HEK293 (cell line): ENCODE measurements around the gene C19orf73.
A peak's percentile ranks its signal among the peaks of the same experiment; 100 is the strongest.
"Not testable (repeated sequence)": the region's sequence is repeated elsewhere in the genome, so short reads cannot be mapped to it uniquely, and the experiment has no call there.

ENCODE experiments used
- CTCF ChIA-PET: fragments of 350-600 bp; formaldehyde crosslinking; extraction: SDS; loops from one replicate; lab custom pipeline; 2021; ENCODE audit warnings: antibody characterized with exemption; lab: Yijun Ruan, JAX
- POLR2A ChIA-PET: fragments of 300-600 bp; formaldehyde crosslinking; extraction: SDS; loops from one replicate; lab custom pipeline; 2020; ENCODE audit warnings: antibody characterized with exemption, inconsistent platforms; lab: Yijun Ruan, JAX
- H3K27ac ChIP-seq: fragments of 200-500 bp; sonication (Bioruptor generic); 2 replicates; pipeline ENCODE4 v1.5.1; 2014; ENCODE audit warnings: low read depth, low read length, control low read depth, inconsistent platforms; ENCODE audit errors: extremely low read depth
- H3K36me3 ChIP-seq, 2 experiments: fragments of 200-500 bp in 1 of 2; sonication (Bioruptor generic) in 1 of 2; 1 replicate in 1 of 2; 2 replicates in 1 of 2; pipeline ENCODE4 v1.5.1; 2014 to 2017; ENCODE audit warnings: inconsistent platforms in 2 of 2, low read length in 2 of 2; ENCODE audit not compliant: control insufficient read depth in 2 of 2, insufficient read depth in 1 of 2
- H3K4me1 ChIP-seq: fragments of 200-500 bp; sonication (Bioruptor generic); 2 replicates; pipeline ENCODE4 v1.5.1; 2014; ENCODE audit warnings: mild to moderate bottlenecking, low read length, inconsistent platforms; ENCODE audit not compliant: control insufficient read depth, insufficient read depth
- H3K4me3 ChIP-seq: 2 replicates; pipeline ENCODE4 v1.5.1; 2011; ENCODE audit warnings: low read depth, mild to moderate bottlenecking, control low read depth, low read length, moderate library complexity
- H3K9me3 ChIP-seq: fragments of 200-500 bp; sonication (Bioruptor generic); 2 replicates; pipeline ENCODE4 v1.5.1; 2014; ENCODE audit warnings: low read depth, low read length, inconsistent platforms; ENCODE audit not compliant: control insufficient read depth, insufficient read depth
- KLF1 ChIP-seq: fragments of 450-650 bp; formaldehyde crosslinking; IDR thresholded peaks from 2 replicates; pipeline ENCODE4 v1.5.1; 2016; ENCODE audit warnings: missing biosample characterization, missing genetic modification characterization
- PRDM4 ChIP-seq: fragments of 450-650 bp; formaldehyde crosslinking; IDR thresholded peaks from 2 replicates; pipeline ENCODE4 v1.5.1; 2017; ENCODE audit warnings: missing biosample characterization, missing genetic modification characterization
- SCRT2 ChIP-seq: fragments of 450-650 bp; formaldehyde crosslinking; IDR thresholded peaks from 2 replicates; pipeline ENCODE4 v1.5.1; 2016; ENCODE audit warnings: missing biosample characterization, missing genetic modification characterization
- SP2 ChIP-seq: fragments of 450-650 bp; formaldehyde crosslinking; IDR thresholded peaks from 2 replicates; pipeline ENCODE4 v1.5.1; 2016; ENCODE audit warnings: missing biosample characterization, missing genetic modification characterization
- YY2 ChIP-seq: fragments of 450-650 bp; formaldehyde crosslinking; IDR thresholded peaks from 2 replicates; pipeline ENCODE4 v1.5.1; 2016; ENCODE audit warnings: missing biosample characterization, missing genetic modification characterization
- ZBTB17 ChIP-seq: fragments of 450-650 bp; formaldehyde crosslinking; IDR thresholded peaks from 2 replicates; pipeline ENCODE4 v1.5.1; 2016; ENCODE audit warnings: missing biosample characterization, missing genetic modification characterization
- ZBTB6 ChIP-seq: fragments of 450-650 bp; formaldehyde crosslinking; IDR thresholded peaks from 2 replicates; pipeline ENCODE4 v1.5.1; 2017; ENCODE audit warnings: missing biosample characterization, missing genetic modification characterization
- ZBTB7A ChIP-seq: fragments of 450-650 bp; formaldehyde crosslinking; IDR thresholded peaks from 2 replicates; pipeline ENCODE4 v1.5.1; 2016; ENCODE audit warnings: low read depth, missing biosample characterization, missing genetic modification characterization
- ZNF121 ChIP-seq: fragments of 450-650 bp; formaldehyde crosslinking; IDR thresholded peaks from 2 replicates; pipeline ENCODE4 v1.5.1; 2016; ENCODE audit warnings: missing biosample characterization, missing genetic modification characterization
- ZNF26 ChIP-seq: fragments of 450-650 bp; formaldehyde crosslinking; IDR thresholded peaks from 2 replicates; pipeline ENCODE4 v1.5.1; 2016; ENCODE audit warnings: missing biosample characterization, missing genetic modification characterization
- ZNF266 ChIP-seq: fragments of 450-650 bp; formaldehyde crosslinking; IDR thresholded peaks from 2 replicates; pipeline ENCODE4 v1.5.1; 2016; ENCODE audit warnings: missing biosample characterization, missing genetic modification characterization, low read depth
- ZNF274 ChIP-seq, 2 experiments: fragments of 200-500 bp in 1 of 2; fragments of 450-650 bp in 1 of 2; sonication (Bioruptor generic) in 1 of 2; formaldehyde crosslinking in 1 of 2; IDR thresholded peaks; 2 replicates each; pipeline versions ENCODE4 v1.5.1 to v1.6.1; 2014 to 2016; ENCODE audit warnings: borderline replicate concordance in 1 of 2, inconsistent platforms in 1 of 2, low read length in 1 of 2, missing biosample characterization in 1 of 2, missing genetic modification characterization in 1 of 2
- ZNF600 ChIP-seq: fragments of 450-650 bp; formaldehyde crosslinking; IDR thresholded peaks from 2 replicates; pipeline ENCODE4 v1.5.1; 2016; ENCODE audit warnings: missing biosample characterization, missing genetic modification characterization
- ZNF707 ChIP-seq: fragments of 450-650 bp; formaldehyde crosslinking; IDR thresholded peaks from 2 replicates; pipeline ENCODE4 v1.5.1; 2016; ENCODE audit warnings: missing biosample characterization, missing genetic modification characterization
- ZNF776 ChIP-seq: fragments of 450-650 bp; formaldehyde crosslinking; IDR thresholded peaks from 2 replicates; pipeline ENCODE4 v1.5.0; 2017; ENCODE audit warnings: missing biosample characterization, missing genetic modification characterization, borderline replicate concordance

Gene C19orf73

GRCh38 chr19:49126575-49126974, 7.6 kb upstream of the C19orf73 start (continued):
- TF ChIP-seq ZNF266 (tag by site-specific recombination): no peak
- TF ChIP-seq, all 188 proteins: peak for 0

- H3K9me3 ChIP-seq: no peaks in the 10 kb centered on the region
- no peak overlapping the region for H3K4me3 ChIP-seq
- CTCF ChIA-PET: interaction anchor here (0.7 to 0.9 kb wide), 2 partner anchors 20 to 74 kb away, joined by 3 to 4 read pairs; no protein-coding TSS in a partner anchor
- H3K36me3 ChIP-seq: peaks cover 0 to 5% of the 10 kb centered on the region in 2 experiments; a peak in 1 of 3 replicates
- H3K4me1 ChIP-seq: peaks cover 7% of the 10 kb centered on the region
- H3K27ac ChIP-seq: no peak overlapping the region
- TF ChIP-seq ZNF707 (tag by site-specific recombination) (no peak), KLF1 (tag by site-specific recombination) (peak; percentile 75), SP2 (tag by site-specific recombination) (peak; percentile 16; the same call in 1 of the 2 replicates), ZNF26 (tag by site-specific recombination) (no peak)
- TF ChIP-seq, all 188 proteins: peak for 2
- POLR2A ChIA-PET: interaction anchor here (0.7 to 1.6 kb wide), 2 partner anchors 10 to 808 kb away, joined by 3 to 6 read pairs; no protein-coding TSS in a partner anchor
Observed at GRCh38 chr19:49125025-49125731, 6.2 kb upstream of the C19orf73 start.

GRCh38 chr19:49123285-49123684, 4.3 kb upstream of the C19orf73 start:
- H3K4me1 ChIP-seq, H3K36me3 ChIP-seq, H3K27ac ChIP-seq, POLR2A ChIA-PET, H3K4me3 ChIP-seq, H3K9me3 ChIP-seq: not testable (repeated sequence)
- TF ChIP-seq ZNF121 (tag by site-specific recombination): peak; percentile 71
- CTCF ChIA-PET: interaction anchor here (0.6 kb wide), 1 partner anchor 74 kb away, joined by 4 read pairs; no protein-coding TSS in a partner anchor

GRCh38 chr19:49121841-49122240, 2.9 kb upstream of the C19orf73 start:
- CTCF ChIA-PET: interaction anchor here (0.6 to 2.9 kb wide), 5 partner anchors 15 to 77 kb away, joined by 3 to 15 read pairs (median 3); no protein-coding TSS in a partner anchor
- TF ChIP-seq YY2: 0 out of 2 replicates have a peak, but pooled peaks have one; percentile 31
- TF ChIP-seq SCRT2: peak; percentile 29; the same call in 1 of the 2 replicates
- 0 out of 2 replicates have a peak, but pooled peaks have one; percentile 14 for TF ChIP-seq ZNF600 (tag by site-specific recombination)
- TF ChIP-seq ZBTB17: peak; percentile 81
- 0 out of 2 replicates have a peak, but pooled peaks have one; percentile 52 for TF ChIP-seq ZBTB6 (tag by site-specific recombination)
- not testable (repeated sequence) for H3K9me3 ChIP-seq, H3K4me3 ChIP-seq, H3K36me3 ChIP-seq, H3K27ac ChIP-seq, H3K4me1 ChIP-seq
- POLR2A ChIA-PET: interaction anchor here (0.7 kb wide), 2 partner anchors 77 to 491 kb away, joined by 3 read pairs; no protein-coding TSS in a partner anchor

GRCh38 chr19:49120868-49121267, 1.9 kb upstream of the C19orf73 start:
- TF ChIP-seq PRDM4 (tag by site-specific recombination): peak; percentile 46; the same call in 1 of the 2 replicates
- peak; percentile 76 for TF ChIP-seq ZBTB17
- TF ChIP-seq ZNF776 (tag by site-specific recombination): no peak
- no peak for TF ChIP-seq ZNF274 (IDR thresholded peaks at IDR 0.05; ENCODE audit: low read length)
- no peak for TF ChIP-seq ZNF274 (tag by site-specific recombination; IDR thresholded peaks at IDR 0.05; ENCODE audit: borderline replicate concordance)
- no peak for TF ChIP-seq ZBTB7A (tag by site-specific recombination)
- ChIA-PET POLR2A (no interaction called here), CTCF (interaction anchor here (0.8 to 2.9 kb wide), 5 partner anchors 14 to 88 kb away, joined by 3 to 15 read pairs (median 10); no protein-coding TSS in a partner anchor)
- peaks cover 0 to 8% of the 10 kb centered on the region in 2 experiments; a peak in 2 of 3 replicates for H3K36me3 ChIP-seq
- H3K4me1 ChIP-seq: peaks cover 5% of the 10 kb centered on the region; the same call in 1 of the 2 replicates
- H3K27ac ChIP-seq: no peak overlapping the region
- H3K9me3 ChIP-seq: no peaks in the 10 kb centered on the region
- no peak overlapping the region for H3K4me3 ChIP-seq
